Measurements from ENCODE around the gene METTL15.

- no peak for TF ChIP-seq POLR2A (IDR thresholded peaks at IDR 0.05; ENCODE audit: low read length)
- TF ChIP-seq GATA1 (IDR thresholded peaks at IDR 0.05; ENCODE audit: low read depth, low read length): no peak
Observed at GRCh38 chr11:28343304-28344233, 235.4 kb downstream of the METTL15 start.
